GM23248 (cell line): ENCODE measurements around the gene SGMS1. TPM values are rescaled to one million over a fixed set of nuclear protein-coding genes. Genes with fewer than 3 reads are reported as not detected.
"Not testable (repeated sequence)": the region's sequence is repeated elsewhere in the genome, so short reads cannot be mapped to it uniquely, and the experiment has no call there.

Experiments used
- DNase-seq: peaks from one replicate; pipeline ENCODE4 v3.0.0-alpha.2; 2015
- H2AFZ ChIP-seq: fragments of 200-600 bp; sonication (generic); 2 replicates; pipeline ENCODE4 v1.6.1; 2016; ENCODE audit warnings: antibody characterized with exemption
- H3F3A ChIP-seq: fragments of 200-600 bp; sonication (generic); 2 replicates; pipeline ENCODE4 v1.6.1; 2016; ENCODE audit warnings: mild to moderate bottlenecking, antibody characterized with exemption, mixed run types; ENCODE audit not compliant: insufficient read depth
- H3K27ac ChIP-seq: fragments of 200-600 bp; sonication (generic); 2 replicates; pipeline ENCODE4 v1.5.1; 2016; ENCODE audit warnings: mild to moderate bottlenecking
- H3K27me3 ChIP-seq: fragments of 200-600 bp; sonication (generic); replicated peaks from 2 replicates; pipeline ENCODE4 v1.6.1; 2016; ENCODE audit warnings: mild to moderate bottlenecking; ENCODE audit not compliant: insufficient read depth
- H3K36me3 ChIP-seq: fragments of 200-600 bp; sonication (generic); 2 replicates; pipeline ENCODE4 v1.6.1; 2016; ENCODE audit warnings: low read depth, mild to moderate bottlenecking
- H3K4me1 ChIP-seq: fragments of 200-600 bp; sonication (generic); 2 replicates; pipeline ENCODE4 v1.6.1; 2016; ENCODE audit warnings: mild to moderate bottlenecking; ENCODE audit not compliant: insufficient read depth
- H3K4me2 ChIP-seq: fragments of 200-600 bp; sonication (generic); one replicate; pipeline ENCODE4 v1.6.1; 2016; ENCODE audit warnings: mild to moderate bottlenecking; ENCODE audit not compliant: unreplicated experiment
- H3K4me3 ChIP-seq: fragments of 200-600 bp; sonication (generic); 2 replicates; pipeline ENCODE4 v1.5.1; 2016; ENCODE audit warnings: mild to moderate bottlenecking
- H3K79me2 ChIP-seq: fragments of 200-600 bp; sonication (generic); 2 replicates; pipeline ENCODE4 v1.6.1; 2016; ENCODE audit warnings: mild to moderate bottlenecking; ENCODE audit not compliant: insufficient read depth
- H3K9ac ChIP-seq: fragments of 200-600 bp; sonication (generic); 2 replicates; pipeline ENCODE4 v1.6.1; 2016; ENCODE audit warnings: mild to moderate bottlenecking
- H3K9me2 ChIP-seq: fragments of 200-600 bp; sonication (generic); 2 replicates; pipeline ENCODE4 v1.6.1; 2016; ENCODE audit warnings: mixed run types, mild to moderate bottlenecking, moderate library complexity; ENCODE audit not compliant: insufficient read depth
- H3K9me3 ChIP-seq: fragments of 200-600 bp; sonication (generic); one replicate; pipeline ENCODE4 v1.6.1; 2017; ENCODE audit warnings: low read depth
- H4K20me1 ChIP-seq: fragments of 200-600 bp; sonication (generic); 2 replicates; pipeline ENCODE4 v1.6.0; 2016; ENCODE audit not compliant: insufficient read depth
- EZH2 ChIP-seq: fragments of 200-600 bp; sonication (generic); IDR thresholded peaks from 2 replicates; pipeline ENCODE4 v1.6.1; 2018; ENCODE audit warnings: antibody characterized with exemption, mild to moderate bottlenecking; ENCODE audit not compliant: insufficient read depth, poor library complexity, severe bottlenecking
- EZH2phosphoT487 ChIP-seq: fragments of 200-600 bp; sonication (generic); IDR thresholded peaks from 2 replicates; pipeline ENCODE4 v1.6.1; 2018; ENCODE audit warnings: antibody characterized with exemption, moderate library complexity, mild to moderate bottlenecking, low read depth; ENCODE audit not compliant: insufficient read depth
- WGBS, 2 experiments: methylation state at CpG; one replicate each; pipeline ENCODE4 v1.1.6; 2015 to 2017; ENCODE audit warnings: low lambda C conversion rate in 2 of 2, low coverage in 1 of 2; ENCODE audit errors: missing lambda C conversion rate in 2 of 2; 5-methylcytosine and 5-hydroxymethylcytosine counted together
- in situ Hi-C: fragments of 300-500 bp; cut with MboI; formaldehyde crosslinking; loops from 2 replicates; pipeline ENCODE4 v1.15.0; 2020
- polyA plus RNA-seq: library from polyadenylated mRNA; unstranded; fragments of >200 nt; fragmentation: Nextera tagmentation; extraction: Ambion mirVana; gene quantifications from 2 replicates; pipeline ENCODE4 v1.2.1, GENCODE V29; 2016
- total RNA-seq: library from RNA; depleted of rRNA; stranded (reverse); fragments of >200 nt; shearing (Covaris generic); gene quantifications from 2 replicates; pipeline ENCODE4 v1.2.3, GENCODE V29; 2014

The SGMS1 gene
- total and polyA plus RNA-seq, 2 experiments from 2014 or later: 22.7 to 53.6 TPM

GRCh38 chr10:50659865-50660730 lies 36.3 kb upstream of the SGMS1 start:
- 67 to 68% methylated on average over 32 of the region's 32 CpGs for WGBS, 2 experiments
- H3K4me1 ChIP-seq, H3K9me3 ChIP-seq, H3K27ac ChIP-seq, H2AFZ ChIP-seq, H4K20me1 ChIP-seq, H3F3A ChIP-seq, H3K9me2 ChIP-seq, in situ Hi-C loops, H3K79me2 ChIP-seq, H3K27me3 ChIP-seq, H3K9ac ChIP-seq, H3K36me3 ChIP-seq, H3K4me3 ChIP-seq, H3K4me2 ChIP-seq, DNase-seq: not testable (repeated sequence)

DNA sequence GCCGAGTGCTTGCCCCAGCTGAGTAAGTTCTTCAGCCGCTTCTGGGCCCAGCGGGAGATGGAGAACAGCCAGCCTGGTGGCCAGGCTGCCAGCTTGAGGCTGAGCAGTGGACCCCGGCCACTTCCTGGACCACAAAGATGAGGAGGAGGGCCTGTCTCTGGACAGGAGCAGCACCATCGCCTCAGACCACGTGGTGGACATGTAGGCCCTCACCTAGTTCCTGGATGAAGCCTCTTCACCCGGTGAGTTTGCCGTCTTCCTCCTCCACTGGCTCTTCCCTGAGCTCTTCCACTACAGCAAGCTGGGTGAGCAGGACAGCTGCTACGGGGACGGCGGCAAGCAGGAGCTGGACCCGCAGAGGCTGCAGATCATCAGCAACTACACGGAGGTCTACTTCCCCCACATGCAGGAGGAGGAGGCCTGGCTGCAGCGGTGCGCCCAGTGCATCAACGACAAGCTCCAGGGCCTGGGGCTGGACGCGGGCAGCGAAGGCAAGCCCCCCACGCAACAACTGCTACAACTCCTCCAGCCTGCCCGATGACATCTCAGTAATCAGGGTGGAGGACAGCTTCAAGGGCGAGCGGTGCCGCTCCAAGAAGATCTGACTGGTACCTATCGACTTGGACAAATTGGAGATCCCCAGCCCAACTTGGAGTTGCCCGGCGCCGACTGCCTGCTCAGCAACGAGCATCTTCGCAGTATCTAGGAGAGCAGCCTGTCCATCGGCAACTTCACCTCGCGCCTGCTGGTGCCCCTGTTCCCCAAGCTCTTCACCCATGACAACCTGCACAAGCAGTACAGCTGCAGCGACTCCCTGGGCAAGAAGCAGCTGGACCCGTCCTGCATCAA lies 35.5 kb upstream of the SGMS1 start:
- H4K20me1 ChIP-seq, H3K9me3 ChIP-seq, H3K36me3 ChIP-seq, H3K79me2 ChIP-seq, H3K27me3 ChIP-seq, H2AFZ ChIP-seq, H3K9me2 ChIP-seq, DNase-seq, H3K4me3 ChIP-seq, H3K4me2 ChIP-seq, H3F3A ChIP-seq, H3K27ac ChIP-seq, H3K9ac ChIP-seq, in situ Hi-C loops, H3K4me1 ChIP-seq: not testable (repeated sequence)
- WGBS, 2 experiments: 84 to 88% methylated on average over 32 to 35 of the region's 35 CpGs

- no peak for DNase-seq
- H3F3A ChIP-seq: no peaks in the 10 kb centered on the region
- no peak overlapping the region for H2AFZ ChIP-seq
- H3K27me3 ChIP-seq: 0 out of 2 replicates have a peak, but pooled peaks cover 4% of the 10 kb centered on the region
- 83 to 84% methylated on average over 5 of the region's 5 CpGs for WGBS, 2 experiments
- no peak overlapping the region for H3K4me3 ChIP-seq
- TF ChIP-seq EZH2phosphoT487 (no peak), EZH2 (no peak)
- no peak overlapping the region for H3K27ac ChIP-seq
- H3K4me2 ChIP-seq: no peak overlapping the region
- H3K4me1 ChIP-seq: no peaks in the 10 kb centered on the region
- H3K9me3 ChIP-seq: no peaks in the 10 kb centered on the region
- H3K9me2 ChIP-seq: no peaks in the 10 kb centered on the region
- H3K36me3 ChIP-seq: no peaks in the 10 kb centered on the region
- H4K20me1 ChIP-seq: no peaks in the 10 kb centered on the region
- in situ Hi-C loops: no loop called here
- no peak overlapping the region for H3K9ac ChIP-seq
- H3K79me2 ChIP-seq: no peaks in the 10 kb centered on the region
These were observed 34.4 kb upstream of the SGMS1 start for GRCh38 chr10:50658165-50658564.

DNA sequence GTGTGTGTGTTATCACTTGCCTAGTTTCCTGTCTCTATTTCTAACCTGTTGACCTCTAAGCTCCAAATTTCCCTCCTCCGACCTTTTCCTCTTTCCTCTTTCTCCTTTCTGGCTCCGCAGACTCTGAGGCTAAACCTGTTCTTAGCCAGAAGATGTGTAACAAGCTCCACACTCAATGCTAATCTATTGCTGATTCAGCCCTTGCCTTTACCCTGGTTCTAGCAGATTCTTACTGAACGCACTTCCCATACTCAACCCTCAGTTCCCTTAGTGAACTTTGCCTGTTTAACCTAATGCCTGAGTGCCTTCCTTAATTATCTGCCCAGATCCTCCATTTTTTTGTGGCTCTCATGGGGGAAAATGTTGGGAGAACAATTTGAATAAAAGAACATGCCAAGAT lies 30.0 kb upstream of the SGMS1 start:
- no peak overlapping the region for H3K4me3 ChIP-seq
- TF ChIP-seq EZH2 (no peak), EZH2phosphoT487 (no peak)
- no peaks in the 10 kb centered on the region for H3K9me2 ChIP-seq
- H3K4me1 ChIP-seq: no peaks in the 10 kb centered on the region
- H3K27me3 ChIP-seq: no peaks in the 10 kb centered on the region
- H3K27ac ChIP-seq: no peak overlapping the region
- no peak for DNase-seq
- H2AFZ ChIP-seq: no peak overlapping the region
- H3F3A ChIP-seq: no peaks in the 10 kb centered on the region
- no peak overlapping the region for H3K9ac ChIP-seq
- H3K9me3 ChIP-seq: no peaks in the 10 kb centered on the region
- H4K20me1 ChIP-seq: no peaks in the 10 kb centered on the region
- no peaks in the 10 kb centered on the region for H3K36me3 ChIP-seq
- 44 to 49% methylated on average over 3 of the region's 3 CpGs for whole genome bisulfite sequencing, 2 experiments
- no peak overlapping the region for H3K4me2 ChIP-seq
- in situ Hi-C loops: no loop called here
- H3K79me2 ChIP-seq: no peaks in the 10 kb centered on the region
